HG03095 (cell line): ENCODE measurements around the gene DENND1A.

Experiments used
- ATAC-seq: cut with Tn5 transposase; IDR thresholded peaks from one replicate; pipeline ENCODE4 v1.9.1; 2021; ENCODE audit warnings: moderate library complexity; ENCODE audit not compliant: unreplicated experiment

Gene DENND1A

GRCh38 chr9:123480096-123480495, 449.8 kb downstream of the DENND1A start:
- ATAC-seq = no peak

- no peak for ATAC-seq
Observed at GRCh38 chr9:123478967-123479602, 450.8 kb downstream of the DENND1A start.

DNA sequence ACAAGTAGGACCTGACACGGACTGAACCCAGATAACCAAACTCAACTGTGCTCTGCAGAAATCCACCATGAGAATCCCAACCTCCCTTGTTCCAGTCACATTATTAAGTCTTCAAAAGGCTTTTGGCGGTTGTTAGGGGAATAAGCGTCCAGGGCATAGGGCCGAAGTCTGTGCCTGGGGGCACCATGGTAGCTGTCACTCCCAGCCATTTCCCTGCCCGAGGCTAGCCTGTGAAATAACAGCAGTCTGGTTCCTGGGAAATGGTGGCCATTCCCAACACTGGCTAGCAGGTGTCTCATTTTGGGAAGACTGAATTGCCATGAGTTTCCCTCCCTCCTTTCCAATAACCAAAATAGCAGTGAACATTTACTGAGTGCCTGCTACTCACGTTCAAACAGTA, 451.8 kb downstream of the DENND1A start:
- ATAC-seq = no peak

GRCh38 chr9:123475407-123475806, 454.5 kb downstream of the DENND1A start:
- ATAC-seq = no peak

DNA sequence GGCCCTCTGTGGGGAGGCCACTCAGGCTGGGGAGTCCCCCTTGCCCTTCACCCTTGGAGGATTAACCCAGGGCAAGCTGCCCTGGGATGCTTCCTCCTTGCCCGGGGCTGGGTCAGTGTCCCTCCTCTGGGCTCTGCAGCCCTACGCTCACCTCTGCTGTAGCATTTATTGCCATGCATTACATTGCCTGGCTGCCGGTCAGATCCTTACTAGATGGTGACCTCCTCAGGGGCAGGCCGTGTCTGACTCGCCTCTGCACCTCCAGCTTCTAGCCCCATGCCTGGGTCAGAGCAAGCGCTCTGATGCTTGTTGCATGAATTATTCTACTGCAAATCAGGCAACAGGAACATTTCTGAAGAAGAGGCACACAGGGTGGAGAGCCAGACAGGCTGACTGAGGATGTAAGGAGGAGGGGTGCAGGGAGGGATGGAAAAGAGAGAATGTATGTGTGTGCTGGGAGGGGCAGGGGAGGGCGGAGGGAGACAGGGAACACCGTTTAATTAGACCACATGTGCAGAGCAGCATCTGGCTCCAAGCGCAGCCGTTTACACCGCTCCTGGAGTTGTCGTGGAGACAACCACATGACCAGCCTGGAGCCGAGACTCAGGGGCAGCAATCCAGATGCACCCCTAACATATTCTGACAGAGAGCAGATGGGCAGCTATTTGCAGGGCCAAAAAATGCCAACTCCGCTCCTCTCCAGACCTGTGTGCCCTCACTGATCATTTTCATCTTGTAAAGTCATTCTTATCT, 456.9 kb downstream of the DENND1A start:
- no peak for ATAC-seq

DNA sequence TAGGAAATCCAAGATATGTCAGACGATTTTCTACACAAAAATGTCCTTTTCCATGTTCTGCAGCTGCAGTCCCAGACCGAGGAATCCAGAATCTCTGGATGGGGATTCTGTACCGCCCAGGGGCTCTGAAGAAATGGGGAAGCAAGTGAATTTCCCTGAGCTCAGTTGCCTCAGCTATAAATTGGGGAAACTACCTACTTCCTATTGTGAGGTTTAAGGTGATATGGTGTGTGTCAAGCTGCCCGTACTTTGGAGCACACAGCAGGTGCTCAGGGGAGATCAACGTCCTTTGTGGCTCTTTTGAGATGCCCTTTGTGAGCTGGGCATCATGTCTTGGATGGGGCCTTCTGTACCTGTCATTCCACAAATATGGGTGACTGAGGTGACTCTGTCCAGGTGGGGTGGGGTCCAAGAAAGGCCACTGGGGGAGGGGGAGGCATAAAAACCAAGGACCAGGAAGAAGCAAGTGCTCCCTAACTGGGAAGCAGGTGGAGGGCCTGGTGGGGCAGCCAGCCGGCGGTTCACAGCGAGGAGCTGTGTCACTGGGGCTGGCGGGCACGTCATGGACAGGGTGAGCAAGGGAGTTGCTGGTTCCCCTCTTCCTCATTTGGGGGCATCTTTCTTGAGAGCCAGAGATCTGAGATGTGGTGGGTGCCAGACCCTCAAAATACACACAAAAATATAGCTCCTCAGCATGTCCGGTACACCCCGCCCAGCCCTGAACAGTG, 457.9 kb downstream of the DENND1A start:
- ATAC-seq = no peak

DNA sequence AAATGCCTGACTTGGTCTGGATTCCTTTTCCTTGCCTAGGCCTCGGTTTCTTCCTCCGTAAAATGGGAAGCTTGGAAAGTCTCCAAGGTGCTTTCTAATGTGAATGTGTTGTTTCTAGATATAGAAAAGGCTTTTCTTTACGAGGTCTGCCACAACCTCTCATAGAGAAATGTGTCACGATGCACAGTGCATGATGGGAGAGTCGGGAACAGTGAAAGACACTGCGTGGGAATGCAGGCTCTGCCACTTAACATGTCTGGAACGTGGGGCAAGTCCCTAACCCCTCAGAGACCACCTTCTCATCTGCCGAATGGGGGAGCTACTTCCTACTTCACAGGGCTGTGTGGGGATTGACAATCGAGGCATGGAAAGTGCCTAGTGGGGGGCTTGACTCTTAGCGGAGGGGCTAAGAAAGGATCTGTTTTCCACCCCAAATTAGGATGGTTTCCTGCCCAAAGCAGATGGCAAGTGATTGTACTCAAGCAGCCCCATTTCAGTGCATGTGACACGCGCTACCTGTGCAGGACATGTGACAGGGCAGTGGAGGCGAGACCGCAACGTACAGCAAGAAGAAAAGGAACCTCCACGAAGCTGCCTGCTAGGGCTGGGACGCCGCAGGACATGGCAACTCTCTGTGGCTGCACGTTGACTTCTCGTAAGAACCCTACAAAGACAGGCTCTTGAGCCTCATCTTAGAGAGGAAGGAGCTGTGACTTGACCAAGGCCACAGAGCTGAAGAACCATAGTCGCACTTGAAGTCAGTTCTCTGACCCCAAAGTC, 458.7 kb downstream of the DENND1A start:
- no peak for ATAC-seq

DNA sequence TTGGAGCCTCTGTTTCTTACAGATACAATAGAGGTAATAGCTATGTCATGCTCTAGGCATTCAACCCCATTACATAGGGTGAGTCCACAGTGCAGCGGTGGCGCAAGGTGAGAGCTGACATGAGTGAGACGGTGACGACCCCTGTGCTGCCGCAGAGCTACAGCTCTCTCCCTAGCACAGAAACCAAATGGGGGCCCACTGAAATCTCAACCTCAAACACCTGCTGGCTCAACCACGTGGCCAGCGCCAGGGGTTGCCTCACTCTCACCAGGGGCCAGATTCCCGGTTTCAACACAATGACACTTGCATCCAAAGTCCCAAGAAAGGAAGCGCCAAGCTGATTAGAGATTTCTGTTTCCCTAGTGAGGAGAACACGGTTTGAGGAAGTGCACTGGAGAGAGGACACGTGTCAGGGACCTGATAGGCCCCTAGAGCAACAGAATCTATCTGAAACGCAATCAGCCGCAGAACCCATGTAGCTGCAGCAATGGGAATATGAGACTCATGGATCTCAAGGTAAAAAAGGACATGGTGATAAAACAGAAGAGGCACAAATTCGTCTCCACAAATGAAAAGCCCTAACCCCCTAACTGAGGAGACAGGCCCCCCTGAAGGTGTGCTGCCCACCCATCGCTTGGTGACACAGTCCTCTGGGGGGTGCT, 459.7 kb downstream of the DENND1A start:
- no peak for ATAC-seq

DNA sequence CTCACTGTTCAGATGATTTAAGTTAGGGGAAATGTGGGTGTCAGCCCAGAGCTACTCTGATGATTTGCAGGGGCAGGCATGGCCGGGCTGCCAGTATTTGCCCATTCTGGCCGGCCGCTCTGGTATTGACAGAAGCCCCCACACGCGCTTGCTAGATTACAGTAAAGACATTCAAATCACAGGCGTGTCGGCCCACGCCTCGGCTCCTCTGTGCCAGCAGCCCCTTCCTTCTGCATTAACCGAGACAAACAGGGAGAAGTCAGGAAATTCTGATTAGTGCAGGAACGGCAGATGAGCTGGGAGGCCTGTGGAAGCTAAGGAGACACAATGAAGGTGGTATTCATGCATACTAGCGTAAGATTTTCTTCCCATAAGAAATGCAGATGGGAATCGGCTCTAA, 460.6 kb downstream of the DENND1A start:
- ATAC-seq = no peak

DNA sequence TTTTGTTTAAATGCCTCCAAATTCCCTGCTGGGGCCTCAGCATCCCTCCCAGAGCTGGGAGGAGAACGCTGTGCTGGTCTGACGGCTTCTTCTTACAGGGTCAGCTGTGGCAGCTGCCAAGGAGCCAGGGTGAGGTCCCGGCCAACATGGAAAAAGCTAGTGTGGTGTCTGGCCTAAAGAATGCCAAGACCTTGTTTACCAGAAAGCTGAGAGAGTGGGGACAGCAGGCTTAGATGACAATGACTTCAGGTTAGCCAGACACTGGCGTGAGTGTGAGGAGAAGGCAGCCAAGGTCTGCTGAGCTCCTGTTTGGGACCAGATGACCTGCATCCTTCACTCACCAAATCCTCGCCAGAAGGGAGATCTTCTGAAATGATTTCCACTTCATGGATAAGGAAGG, 461.4 kb downstream of the DENND1A start:
- no peak for ATAC-seq

GRCh38 chr9:123465304-123465703, 464.6 kb downstream of the DENND1A start:
- ATAC-seq = no peak

DNA sequence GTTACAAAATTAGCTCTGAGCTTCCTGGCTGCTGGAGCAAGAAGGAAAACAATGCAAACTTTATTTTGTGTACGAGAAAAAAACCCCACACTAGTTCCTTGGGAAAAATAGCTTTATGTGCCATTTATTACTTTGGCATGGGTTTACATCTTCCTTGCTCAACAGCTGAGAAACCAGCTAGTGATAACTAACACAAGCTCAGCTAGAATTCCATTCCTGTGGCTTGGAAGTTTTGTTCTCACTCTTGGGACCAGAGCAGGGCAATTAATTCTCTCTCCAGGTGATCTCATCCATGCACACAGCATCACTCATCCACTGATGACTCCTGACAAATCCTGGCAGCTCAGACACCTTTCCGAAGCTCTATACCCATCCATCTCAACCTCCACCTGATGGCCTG, 469.8 kb downstream of the DENND1A start:
- no peak for ATAC-seq

GRCh38 chr9:123457583-123457982, 472.3 kb downstream of the DENND1A start:
- no peak for ATAC-seq

DNA sequence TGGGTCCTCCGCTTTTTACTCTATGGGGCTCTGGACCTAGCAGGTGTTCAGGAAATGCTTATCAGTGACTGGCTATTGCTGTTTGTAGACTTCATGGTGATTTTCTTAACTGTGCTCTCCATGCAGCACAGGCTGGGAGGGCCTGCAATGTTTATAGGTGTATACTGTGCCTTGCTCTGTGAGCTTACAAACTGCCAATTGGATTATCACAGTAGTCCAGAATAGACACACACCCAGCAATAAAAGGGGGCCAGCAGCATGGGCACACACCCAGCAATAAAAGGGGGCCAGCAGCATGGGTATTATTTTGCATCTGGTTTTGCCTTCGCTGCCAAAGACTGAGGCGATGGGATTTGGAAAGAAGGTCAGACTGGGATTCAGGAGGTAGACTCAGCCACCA, 473.9 kb downstream of the DENND1A start:
- ATAC-seq = no peak

- ATAC-seq = no peak
Observed at GRCh38 chr9:123455187-123455586, 474.7 kb downstream of the DENND1A start.

GRCh38 chr9:123454361-123454760, 475.6 kb downstream of the DENND1A start:
- ATAC-seq = no peak

GRCh38 chr9:123453831-123454321, 476.1 kb downstream of the DENND1A start:
- no peak for ATAC-seq

GRCh38 chr9:123453076-123453667, 476.8 kb downstream of the DENND1A start:
- ATAC-seq = no peak

GRCh38 chr9:123450996-123451395, 478.9 kb downstream of the DENND1A start:
- ATAC-seq = no peak

DNA sequence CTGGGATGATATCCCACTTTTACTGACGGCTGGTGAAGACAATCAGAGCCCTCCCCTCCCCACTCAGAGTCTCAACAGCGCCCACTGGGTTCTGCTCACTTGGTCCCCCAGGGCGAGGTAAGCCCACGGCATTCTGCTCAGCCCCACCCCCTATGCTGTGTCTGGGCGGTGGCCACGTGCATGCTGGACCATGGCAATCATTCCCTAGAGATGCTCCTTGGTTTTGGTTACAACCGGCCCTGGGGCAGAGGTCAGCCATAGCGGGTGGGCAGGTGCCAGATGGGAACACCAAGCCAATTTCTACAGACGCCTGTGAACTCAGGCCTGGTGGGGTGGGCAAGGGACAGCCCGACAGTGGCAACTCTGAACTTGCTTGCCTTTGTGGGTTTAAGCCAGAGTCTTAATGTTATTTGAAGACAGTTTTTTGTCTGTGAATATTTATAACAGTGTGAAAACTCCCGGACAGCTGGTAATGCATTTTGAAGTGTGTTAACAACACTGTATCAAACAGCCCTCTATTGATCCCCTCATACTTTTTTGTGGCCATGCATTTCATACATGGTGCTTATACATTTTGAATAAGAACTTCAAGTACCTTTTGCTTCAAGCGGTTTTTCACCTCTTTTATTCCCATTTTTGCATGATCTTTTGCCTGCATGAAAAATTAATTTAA, 479.7 kb downstream of the DENND1A start:
- ATAC-seq = no peak
